Psoas muscle (tissue), 8 donors: ENCODE measurements around the gene DZIP1L. TPM values are rescaled to one million over a fixed set of nuclear protein-coding genes. Genes with fewer than 3 reads are reported as not detected.
A peak's percentile ranks its signal among the peaks of the same experiment; 100 is the strongest.

Source experiments
- ATAC-seq, 4 donors: fragments of 200-7000 bp; cut with Tn5 transposase; one replicate each; pipeline ENCODE4 v1.9.1; 2020; ENCODE audit warnings: moderate library complexity in 3 of 4, mild to moderate bottlenecking in 2 of 4
- DNase-seq, 2 donors: peaks; one replicate each; pipeline ENCODE4 v3.0.0-alpha.2; 2020
- H3K27ac ChIP-seq: fragments of 200-600 bp; one replicate; pipeline ENCODE4 v1.8.0; 2022
- H3K27me3 ChIP-seq, 3 donors: fragments of 200-600 bp in 1 of 3; one replicate each; pipeline versions ENCODE4 v1.6.1 to v1.8.0; 2013 to 2022; ENCODE audit warnings: low read length in 2 of 3, mild to moderate bottlenecking in 2 of 3, moderate library complexity in 1 of 3; ENCODE audit not compliant: insufficient read depth in 3 of 3
- H3K36me3 ChIP-seq, 2 donors: fragments of 200-600 bp in 1 of 2; one replicate each; pipeline versions ENCODE4 v1.6.1 to v1.8.0; 2013 to 2022; ENCODE audit warnings: low read depth in 1 of 2, mild to moderate bottlenecking in 1 of 2, moderate library complexity in 1 of 2; ENCODE audit not compliant: insufficient read depth in 1 of 2
- H3K4me1 ChIP-seq: fragments of 200-600 bp; one replicate; pipeline ENCODE4 v1.8.0; 2022
- H3K4me3 ChIP-seq: fragments of 200-600 bp; one replicate; pipeline ENCODE4 v1.8.0; 2022; ENCODE audit warnings: mild to moderate bottlenecking
- H3K9me3 ChIP-seq: fragments of 200-600 bp; one replicate; pipeline ENCODE4 v1.8.0; 2022
- WGBS, 3 donors: extraction: QIAGEN DNeasy Blood & Tissue Kit; methylation state at CpG; one replicate each; pipeline versions ENCODE4 v1.1.6 to v1.1.7; 2013; 5-methylcytosine and 5-hydroxymethylcytosine counted together
- intact Hi-C, 2 donors: fragments of 100-400 bp; cut with DNase I; formaldehyde crosslinking; loops; one replicate each; pipeline versions ENCODE4 v1.11.0 to v1.14.2; 2022
- polyA plus RNA-seq, 3 donors: library from polyadenylated mRNA; stranded (reverse); fragments of 200-250 nt; gene quantifications; one replicate each; pipeline ENCODE4 v1.2.3, GENCODE V29; 2013
- total RNA-seq, 4 donors: library from RNA; stranded (reverse); fragmentation: NEBNext Ultra II Directional in 2 of 4; extraction: Animal tissue kit (Norgen Biotek cat#: 25700) in 2 of 4; gene quantifications; one replicate each; pipeline versions ENCODE4 v1.2.1 to v1.2.4, GENCODE V29; 2021 to 2023
- TF ChIP-seq, protein P1 (sequence below): fragments of 200-600 bp; IDR thresholded peaks from one replicate; pipeline ENCODE4 v1.8.0; 2022; ENCODE audit warnings: antibody characterized with exemption
- donor health status: healthy with polysubstance abuse.
- donor health status: DM: no; HTN: no; CAD: no; lungs with moderate emphysema.
- donor health status: Bipolar disorder and iron deficiency.
- donor health status: healthy.
- donor health status: DM: yes; HTN: yes; CAD: no.
- donor health status: DM: no; HTN: no; CAD: no.
- donor health status: DM: no; HTN: no; CAD: no.
- donor health status: DM: yes; HTN: yes; CAD: no.

DZIP1L gene
- total and polyA plus RNA-seq, 7 donors = 0.22 to 3.0 (median 1.0) TPM

DNA sequence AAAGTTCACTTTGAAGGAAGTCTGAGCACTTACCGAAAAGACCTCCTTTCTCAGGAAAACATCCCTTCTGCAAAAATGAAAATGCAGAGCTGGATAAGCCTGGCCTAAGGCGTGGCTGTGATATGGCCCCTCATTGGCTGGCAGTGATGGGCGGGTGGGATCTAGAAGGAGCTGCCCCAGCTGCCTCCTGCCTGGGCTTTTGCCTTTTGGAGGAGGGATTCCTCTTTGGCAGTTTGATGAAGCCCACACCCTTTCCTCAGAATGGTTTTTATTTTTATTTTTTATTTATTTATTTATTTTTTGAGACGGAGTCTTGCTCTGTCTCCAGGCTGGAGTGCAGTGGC is 4.0 kb upstream of the DZIP1L start:
- Histone ChIP-seq H3K36me3 (no peaks in the 10 kb centered on the region), H3K27ac (no peak overlapping the region), H3K9me3 (no peaks in the 10 kb centered on the region), H3K4me3 (no peak overlapping the region), H3K27me3 (no peaks in the 10 kb centered on the region), H3K4me1 (peaks cover 4% of the 10 kb centered on the region)
- TF ChIP-seq, protein P1, sequence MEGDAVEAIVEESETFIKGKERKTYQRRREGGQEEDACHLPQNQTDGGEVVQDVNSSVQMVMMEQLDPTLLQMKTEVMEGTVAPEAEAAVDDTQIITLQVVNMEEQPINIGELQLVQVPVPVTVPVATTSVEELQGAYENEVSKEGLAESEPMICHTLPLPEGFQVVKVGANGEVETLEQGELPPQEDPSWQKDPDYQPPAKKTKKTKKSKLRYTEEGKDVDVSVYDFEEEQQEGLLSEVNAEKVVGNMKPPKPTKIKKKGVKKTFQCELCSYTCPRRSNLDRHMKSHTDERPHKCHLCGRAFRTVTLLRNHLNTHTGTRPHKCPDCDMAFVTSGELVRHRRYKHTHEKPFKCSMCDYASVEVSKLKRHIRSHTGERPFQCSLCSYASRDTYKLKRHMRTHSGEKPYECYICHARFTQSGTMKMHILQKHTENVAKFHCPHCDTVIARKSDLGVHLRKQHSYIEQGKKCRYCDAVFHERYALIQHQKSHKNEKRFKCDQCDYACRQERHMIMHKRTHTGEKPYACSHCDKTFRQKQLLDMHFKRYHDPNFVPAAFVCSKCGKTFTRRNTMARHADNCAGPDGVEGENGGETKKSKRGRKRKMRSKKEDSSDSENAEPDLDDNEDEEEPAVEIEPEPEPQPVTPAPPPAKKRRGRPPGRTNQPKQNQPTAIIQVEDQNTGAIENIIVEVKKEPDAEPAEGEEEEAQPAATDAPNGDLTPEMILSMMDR = no peak
- 52 to 64% (median 60%) methylated on average over 4 of the region's 4 CpGs for WGBS, 3 donors
- intact Hi-C loops = no loop called here
- DNase-seq (no peak), ATAC-seq (no peak)

DNA sequence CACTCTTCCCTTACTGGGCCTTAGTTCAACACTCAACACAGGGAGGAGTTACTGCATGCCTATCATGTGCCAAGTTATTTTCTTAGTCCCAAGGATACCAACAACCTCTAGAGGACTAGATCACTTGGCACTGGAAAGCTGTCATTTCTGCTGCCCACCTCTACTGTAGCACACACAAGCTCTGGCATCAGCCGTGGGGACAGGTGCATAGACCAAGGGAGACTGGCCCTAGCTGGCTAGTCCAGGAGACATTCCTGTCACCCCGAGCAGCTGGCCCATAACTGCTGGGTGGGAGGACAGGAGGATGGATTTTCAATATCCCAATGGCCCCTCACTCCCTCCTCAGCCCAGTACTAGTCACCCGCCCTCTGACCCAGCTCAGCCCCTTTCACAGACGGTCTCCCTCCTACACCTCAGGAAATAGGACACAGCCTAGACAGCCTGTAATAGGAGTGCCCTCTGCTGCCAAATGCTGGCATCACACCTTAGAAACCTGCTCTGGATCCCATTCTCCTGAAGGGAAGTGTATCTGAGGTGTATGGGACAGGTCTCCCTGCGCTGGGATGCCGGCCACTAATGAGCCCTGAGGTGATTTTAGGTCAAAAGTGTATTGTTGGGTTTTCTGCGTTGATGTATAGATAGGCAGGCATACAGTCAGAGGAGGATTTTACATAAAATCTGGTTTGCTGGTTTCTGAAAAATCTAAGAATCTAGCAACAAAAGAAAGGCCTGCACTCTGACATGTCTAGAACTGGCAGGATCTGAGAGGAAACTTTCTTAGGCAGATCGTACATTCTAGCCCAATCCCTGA is 3.4 kb upstream of the DZIP1L start:
- ATAC-seq = peak; percentile 72 to 83 (median 74)
- TF ChIP-seq, protein P1 = peak; percentile 75
- intact Hi-C loops = loop anchor here in 1 of 2 donors (1.0 kb wide), 1 partner anchor 53 kb away; no protein-coding TSS in a partner anchor
- no peaks in the 10 kb centered on the region for H3K36me3 ChIP-seq
- DNase-seq = peak; percentile 68 to 76
- WGBS, 3 donors = 22 to 33% (median 26%) methylated on average over 8 of the region's 8 CpGs
- H3K27ac ChIP-seq = no peak overlapping the region
- H3K9me3 ChIP-seq = no peaks in the 10 kb centered on the region
- H3K4me3 ChIP-seq = no peak overlapping the region
- no peaks in the 10 kb centered on the region for H3K27me3 ChIP-seq
- H3K4me1 ChIP-seq = peaks cover 7% of the 10 kb centered on the region

DNA sequence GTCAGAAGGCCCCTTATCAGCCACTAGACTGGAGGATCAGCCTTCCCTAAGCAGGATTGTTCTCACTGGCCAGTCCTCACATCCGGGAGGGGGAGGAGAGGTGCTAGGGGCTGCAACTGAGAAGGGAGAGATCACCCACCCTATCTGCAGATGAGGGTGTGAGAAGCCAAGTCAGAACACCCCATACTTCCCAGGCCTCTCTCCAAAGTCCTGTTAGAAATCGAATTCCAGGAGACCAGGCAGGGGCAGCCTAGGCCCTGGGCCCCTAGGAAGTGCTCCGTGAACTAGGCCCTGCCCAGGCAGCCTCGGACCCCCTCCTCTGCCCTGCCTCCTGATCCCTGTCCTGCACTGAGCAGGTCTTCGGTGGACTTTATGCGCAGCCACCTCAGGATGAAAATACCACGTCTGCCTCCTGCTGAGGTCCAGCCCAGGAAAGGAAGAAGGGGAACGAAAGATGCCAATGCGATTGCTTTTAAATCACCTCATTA is 933 bp downstream of the DZIP1L start:
- peaks cover 7% of the 10 kb centered on the region for H3K4me1 ChIP-seq
- intact Hi-C loops = no loop called here
- H3K27ac ChIP-seq = peak overlapping the region; percentile 76
- ATAC-seq = peak in 1 of 4 donors; percentile 11
- H3K27me3 ChIP-seq = no peaks in the 10 kb centered on the region
- TF ChIP-seq, protein P1 = no peak
- peak overlapping the region; percentile 95 for H3K4me3 ChIP-seq
- H3K36me3 ChIP-seq = peaks cover 0 to 5% of the 10 kb centered on the region in 2 donors
- WGBS, 3 donors = 13 to 26% (median 17%) methylated on average over 9 of the region's 9 CpGs
- H3K9me3 ChIP-seq = no peaks in the 10 kb centered on the region
- DNase-seq = no peak

DNA sequence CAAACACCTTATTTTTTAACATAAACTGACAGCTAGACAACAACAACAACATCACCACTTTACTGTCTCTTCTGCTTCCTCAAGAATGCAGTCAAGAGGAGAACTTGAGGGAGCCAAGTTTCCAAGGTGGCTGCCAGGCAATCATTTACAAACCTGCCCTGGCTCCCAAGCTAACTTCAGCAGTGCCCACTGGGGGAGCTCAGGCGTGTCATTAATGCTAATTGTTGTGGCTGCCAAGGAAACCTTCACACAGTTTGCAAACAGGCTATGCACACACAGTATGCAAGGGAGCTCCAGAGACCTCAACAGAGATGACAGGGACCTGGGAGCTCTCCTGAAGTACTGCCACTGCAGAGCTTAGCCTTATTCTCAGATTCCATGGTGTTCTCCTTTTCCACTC is 2.1 kb downstream of the DZIP1L start:
- TF ChIP-seq, protein P1 = no peak
- no peak overlapping the region for H3K27ac ChIP-seq
- no peaks in the 10 kb centered on the region for H3K9me3 ChIP-seq
- no peak overlapping the region for H3K4me3 ChIP-seq
- no peaks in the 10 kb centered on the region for H3K27me3 ChIP-seq
- ATAC-seq (no peak), DNase-seq (no peak)
- intact Hi-C loops = no loop called here
- WGBS, 3 donors = 77 to 91% (median 89%) methylated on average over 1 of the region's 1 CpG
- H3K4me1 ChIP-seq = peaks cover 7% of the 10 kb centered on the region
- peaks cover 0 to 5% of the 10 kb centered on the region in 2 donors for H3K36me3 ChIP-seq
